MM.1S (cell line): ENCODE measurements around the gene AGXT.

Experiments used
- DNase-seq: peaks from one replicate; pipeline ENCODE4 v3.0.0-alpha.2; 2015
- H2AFZ ChIP-seq: fragments of 300-600 bp; sonication (generic); 2 replicates; pipeline ENCODE4 v1.6.0; 2016; ENCODE audit warnings: antibody characterized with exemption, low read length
- H3F3A ChIP-seq: fragments of 300-600 bp; sonication (generic); 2 replicates; pipeline ENCODE4 v1.6.1; 2016; ENCODE audit warnings: mild to moderate bottlenecking, antibody characterized with exemption, low read length, moderate library complexity, mixed read lengths; ENCODE audit not compliant: insufficient read depth
- H3K27ac ChIP-seq: fragments of 300-600 bp; sonication (generic); 2 replicates; pipeline ENCODE4 v1.5.1; 2016; ENCODE audit warnings: mild to moderate bottlenecking, low read length
- H3K27me3 ChIP-seq: fragments of 300-600 bp; sonication (generic); replicated peaks from 2 replicates; pipeline ENCODE4 v1.6.0; 2016; ENCODE audit warnings: low read length; ENCODE audit not compliant: insufficient read depth
- H3K36me3 ChIP-seq: fragments of 300-600 bp; sonication (generic); replicated peaks from 2 replicates; pipeline ENCODE4 v1.6.1; 2016; ENCODE audit warnings: mild to moderate bottlenecking, low read length, mixed read lengths; ENCODE audit not compliant: insufficient read depth
- H3K4me1 ChIP-seq: fragments of 300-600 bp; sonication (generic); 2 replicates; pipeline ENCODE4 v1.6.1; 2016; ENCODE audit warnings: low read length, mixed read lengths
- H3K4me2 ChIP-seq: fragments of 300-600 bp; sonication (generic); 2 replicates; pipeline ENCODE4 v1.6.0; 2016; ENCODE audit warnings: low read depth, low read length
- H3K4me3 ChIP-seq: fragments of 300-600 bp; sonication (generic); 2 replicates; pipeline ENCODE4 v1.5.1; 2016; ENCODE audit warnings: low read length, mixed read lengths
- H3K79me2 ChIP-seq: fragments of 300-600 bp; sonication (generic); 2 replicates; pipeline ENCODE4 v1.6.1; 2016; ENCODE audit warnings: mixed run types, low read length, mixed read lengths
- H3K9ac ChIP-seq: fragments of 300-600 bp; sonication (generic); 2 replicates; pipeline ENCODE4 v1.6.1; 2016; ENCODE audit warnings: low read length, mixed read lengths
- H3K9me2 ChIP-seq: fragments of 300-600 bp; sonication (generic); replicated peaks from 2 replicates; pipeline ENCODE4 v1.6.1; 2016; ENCODE audit warnings: mild to moderate bottlenecking, low read length, mixed read lengths; ENCODE audit not compliant: insufficient read depth
- H3K9me3 ChIP-seq: fragments of 300-600 bp; sonication (generic); replicated peaks from 2 replicates; pipeline ENCODE4 v1.6.1; 2016; ENCODE audit warnings: mild to moderate bottlenecking, low read length, mixed read lengths; ENCODE audit not compliant: insufficient read depth
- H4K20me1 ChIP-seq: fragments of 300-600 bp; sonication (generic); 2 replicates; pipeline ENCODE4 v1.6.1; 2016; ENCODE audit warnings: mild to moderate bottlenecking, low read length, moderate library complexity, mixed read lengths; ENCODE audit not compliant: insufficient read depth
- CTCF ChIP-seq: fragments of 300-600 bp; sonication (generic); IDR thresholded peaks from 2 replicates; pipeline ENCODE4 v1.5.1; 2016; ENCODE audit warnings: antibody characterized with exemption, low read length, mixed read lengths
- EZH2 ChIP-seq: fragments of 300-600 bp; sonication (generic); optimal IDR thresholded peaks from 2 replicates; pipeline ENCODE3; 2017; ENCODE audit warnings: low read depth, mild to moderate bottlenecking, antibody characterized with exemption, low read length, mixed read lengths
- EZH2phosphoT487 ChIP-seq: fragments of 300-600 bp; sonication (generic); IDR thresholded peaks from 2 replicates; pipeline ENCODE4 v1.6.1; 2018; ENCODE audit warnings: antibody characterized with exemption, low read length

The AGXT gene

GRCh38 chr2:240885566-240885965, 16.9 kb downstream of the AGXT start:
- no peak for DNase-seq
- Histone ChIP-seq H3K36me3 (no peaks in the 10 kb centered on the region), H2AFZ (no peak overlapping the region), H3K9me2 (no peaks in the 10 kb centered on the region), H3K9me3 (no peaks in the 10 kb centered on the region), H3K4me2 (no peak overlapping the region), H4K20me1 (no peaks in the 10 kb centered on the region), H3F3A (no peaks in the 10 kb centered on the region), H3K9ac (no peak overlapping the region), H3K4me1 (no peaks in the 10 kb centered on the region), H3K27me3 (peaks cover 37% of the 10 kb centered on the region), H3K4me3 (no peak overlapping the region), H3K27ac (no peak overlapping the region), H3K79me2 (no peaks in the 10 kb centered on the region)
- TF ChIP-seq CTCF (no peak), EZH2 (no peak), EZH2phosphoT487 (no peak)

- Histone ChIP-seq H3F3A (no peaks in the 10 kb centered on the region), H3K27ac (no peak overlapping the region), H3K9ac (no peak overlapping the region), H3K9me3 (no peaks in the 10 kb centered on the region), H3K4me1 (no peaks in the 10 kb centered on the region), H3K4me3 (no peak overlapping the region), H3K36me3 (no peaks in the 10 kb centered on the region), H3K9me2 (no peaks in the 10 kb centered on the region), H4K20me1 (no peaks in the 10 kb centered on the region), H3K27me3 (peaks cover 32% of the 10 kb centered on the region), H3K79me2 (no peaks in the 10 kb centered on the region), H3K4me2 (no peak overlapping the region), H2AFZ (no peak overlapping the region)
- no peak for DNase-seq
- no peak for TF ChIP-seq CTCF
- TF ChIP-seq EZH2phosphoT487, result no peak
- no peak for TF ChIP-seq EZH2
Observed at GRCh38 chr2:240886023-240886565, 17.5 kb downstream of the AGXT start.

DNA sequence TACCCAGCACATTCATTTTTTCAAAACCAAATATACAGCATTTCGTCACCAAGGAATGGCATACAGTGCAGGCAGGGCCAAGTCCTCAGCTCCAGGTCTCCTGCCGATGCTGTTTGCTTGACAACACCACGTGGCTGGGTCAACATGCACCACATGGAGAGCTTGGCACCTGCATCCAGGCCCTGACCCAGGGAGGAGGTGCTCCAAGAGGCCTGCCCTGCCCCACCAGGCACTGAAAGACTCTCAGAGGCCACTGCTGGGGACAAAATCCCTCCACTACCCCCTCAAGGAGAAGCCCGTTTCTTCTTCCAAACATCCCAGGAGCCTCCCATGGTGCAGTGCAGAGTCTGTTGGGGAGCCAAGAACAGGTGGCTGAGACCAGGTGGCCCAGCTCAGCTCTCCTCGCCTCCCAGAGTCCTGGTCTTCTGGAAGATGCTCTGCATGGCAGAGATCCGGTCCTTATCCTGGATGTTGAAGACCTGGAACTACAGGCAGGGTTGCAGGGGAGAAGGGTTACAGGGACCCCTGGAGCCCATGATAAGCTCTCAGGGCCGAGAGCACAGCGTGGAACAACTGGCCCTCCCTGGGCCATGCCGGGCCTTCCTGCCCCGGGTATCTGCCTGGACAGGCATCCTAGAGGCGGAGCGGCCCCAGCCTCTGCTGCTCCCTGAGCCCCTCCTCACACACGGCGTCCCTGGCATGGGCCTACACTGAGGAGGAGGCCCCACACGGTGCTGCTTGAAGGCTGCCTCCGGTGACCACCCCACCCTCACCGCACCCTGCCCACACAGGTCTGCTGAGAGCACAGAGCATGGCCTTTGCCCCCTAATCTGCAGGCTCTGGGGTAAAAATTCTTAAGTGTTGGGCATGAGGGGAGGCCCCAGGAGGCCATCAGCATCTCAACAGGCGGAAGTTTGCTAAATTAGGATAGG, 18.3 kb downstream of the AGXT start:
- no peaks in the 10 kb centered on the region for H3K9me2 ChIP-seq

More for the DNA sequence above, 18.3 kb downstream of the AGXT start:
- H3K27me3 ChIP-seq, result peaks cover 23% of the 10 kb centered on the region
- H3K9ac ChIP-seq, result no peak overlapping the region
- no peaks in the 10 kb centered on the region for H3K79me2 ChIP-seq
- no peaks in the 10 kb centered on the region for H3K9me3 ChIP-seq
- H4K20me1 ChIP-seq, result no peaks in the 10 kb centered on the region
- H3K4me3 ChIP-seq, result no peak overlapping the region
- H3K4me2 ChIP-seq, result no peak overlapping the region
- no peaks in the 10 kb centered on the region for H3F3A ChIP-seq
- DNase-seq, result no peak
- no peak for TF ChIP-seq CTCF
- no peak for TF ChIP-seq EZH2phosphoT487
- no peak for TF ChIP-seq EZH2
- no peaks in the 10 kb centered on the region for H3K36me3 ChIP-seq
- H2AFZ ChIP-seq, result no peak overlapping the region
- H3K27ac ChIP-seq, result no peak overlapping the region
- H3K4me1 ChIP-seq, result no peaks in the 10 kb centered on the region
